HepG2 (cell line): ENCODE results near the gene PRPSAP1. TPM values are rescaled to one million over a fixed set of nuclear protein-coding genes. Genes with fewer than 3 reads are reported as not detected.

ENCODE experiments used
- BCL6 ChIP-seq: IDR thresholded peaks from 2 replicates; pipeline ENCODE4 v1.6.1; 2016; ENCODE audit warnings: missing genetic modification reagents, missing compliant biosample characterization
- CCDC6 ChIP-seq: sonication (generic); formaldehyde crosslinking; IDR thresholded peaks from 2 replicates; pipeline ENCODE4 v1.8.1; 2022; ENCODE audit warnings: mild to moderate bottlenecking, missing genetic modification reagents, moderate library complexity
- CEBPG ChIP-seq: IDR thresholded peaks from 2 replicates; pipeline ENCODE4 v1.6.1; 2016
- FOXA3 ChIP-seq: IDR thresholded peaks from 2 replicates; pipeline ENCODE4 v1.6.1; 2016; ENCODE audit warnings: missing genetic modification reagents, missing compliant biosample characterization
- GRHL1 ChIP-seq: sonication (generic); formaldehyde crosslinking; conservative IDR thresholded peaks from 2 replicates; pipeline ENCODE4 v1.8.0; 2022; ENCODE audit warnings: missing genetic modification reagents
- HOXD1 ChIP-seq: sonication (generic); formaldehyde crosslinking; IDR thresholded peaks from 2 replicates; pipeline ENCODE4 v1.5.0; 2020; ENCODE audit warnings: missing genetic modification reagents
- IKZF4 ChIP-seq: sonication (generic); formaldehyde crosslinking; IDR thresholded peaks from 2 replicates; pipeline ENCODE4 v1.5.1; 2020; ENCODE audit warnings: borderline replicate concordance, mild to moderate bottlenecking, low read depth, missing genetic modification reagents; ENCODE audit errors: not compliant biosample characterization
- KDM3A ChIP-seq: IDR thresholded peaks from 2 replicates; pipeline ENCODE4 v1.6.1; 2018; ENCODE audit warnings: low read depth, missing compliant biosample characterization
- KLF16 ChIP-seq, 2 experiments: sonication (generic) in 1 of 2; formaldehyde crosslinking in 1 of 2; IDR thresholded peaks; 2 replicates each; pipeline versions ENCODE4 v1.6.1 to v1.8.0; 2016 to 2023; ENCODE audit warnings: missing genetic modification reagents in 2 of 2, missing compliant biosample characterization in 1 of 2
- MED1 ChIP-seq: sonication (generic); formaldehyde crosslinking; IDR thresholded peaks from 2 replicates; pipeline ENCODE4 v1.4.0; 2020; ENCODE audit warnings: missing genetic modification reagents
- MYC ChIP-seq: sonication (generic); formaldehyde crosslinking; IDR thresholded peaks from 2 replicates; pipeline ENCODE4 v1.9.0; 2021; ENCODE audit warnings: missing genetic modification reagents, borderline replicate concordance
- POGK ChIP-seq: sonication (generic); formaldehyde crosslinking; conservative IDR thresholded peaks from 2 replicates; pipeline ENCODE4 v1.8.0; 2022; ENCODE audit warnings: mild to moderate bottlenecking, moderate library complexity, missing genetic modification reagents
- SMARCC2 ChIP-seq: fragments of 450-650 bp; IDR thresholded peaks from 2 replicates; pipeline ENCODE4 v1.6.1; 2017; ENCODE audit warnings: antibody characterized with exemption, mild to moderate bottlenecking
- SP2 ChIP-seq: sonication (generic); formaldehyde crosslinking; IDR thresholded peaks from 2 replicates; pipeline ENCODE4 v1.5.1; 2020; ENCODE audit warnings: mild to moderate bottlenecking, missing genetic modification reagents
- TOPORS ChIP-seq: sonication (generic); formaldehyde crosslinking; IDR thresholded peaks from 2 replicates; pipeline ENCODE4 v1.8.0; 2023; ENCODE audit warnings: mild to moderate bottlenecking, missing genetic modification reagents
- ZFP1 ChIP-seq: IDR thresholded peaks from 2 replicates; pipeline ENCODE4 v1.6.1; 2016
- ZFX ChIP-seq: sonication (generic); formaldehyde crosslinking; IDR thresholded peaks from 2 replicates; pipeline ENCODE4 v1.4.0; 2020; ENCODE audit warnings: mild to moderate bottlenecking, low read depth, missing genetic modification reagents, moderate library complexity
- ZHX1 ChIP-seq: sonication (generic); formaldehyde crosslinking; IDR thresholded peaks from 2 replicates; pipeline ENCODE4 v1.8.1; 2022; ENCODE audit warnings: low read depth, mild to moderate bottlenecking, missing genetic modification reagents
- ZMYM4 ChIP-seq: sonication (generic); formaldehyde crosslinking; IDR thresholded peaks from 2 replicates; pipeline ENCODE4 v1.8.1; 2023; ENCODE audit warnings: mild to moderate bottlenecking, missing genetic modification reagents
- ZNF329 ChIP-seq: sonication (generic); formaldehyde crosslinking; IDR thresholded peaks from 2 replicates; pipeline ENCODE4 v1.9.0; 2021; ENCODE audit warnings: low read depth, mild to moderate bottlenecking, missing genetic modification reagents
- ZNF350 ChIP-seq: sonication (generic); formaldehyde crosslinking; IDR thresholded peaks from 2 replicates; pipeline ENCODE4 v1.4.0; 2020; ENCODE audit warnings: mild to moderate bottlenecking, low read depth, missing genetic modification reagents, borderline replicate concordance
- ZNF713 ChIP-seq: sonication (generic); formaldehyde crosslinking; IDR thresholded peaks from 2 replicates; pipeline ENCODE4 v1.4.0; 2020; ENCODE audit warnings: mild to moderate bottlenecking, missing genetic modification reagents
- ZNF772 ChIP-seq: sonication (generic); formaldehyde crosslinking; IDR thresholded peaks from 2 replicates; pipeline ENCODE4 v1.5.0; 2020; ENCODE audit warnings: mild to moderate bottlenecking, missing genetic modification reagents
- polyA plus RNA-seq, 8 experiments: library from polyadenylated mRNA; depleted of rRNA in 3 of 8; stranded (reverse) in 7 of 8; unstranded in 1 of 8; fragments of >200 nt; fragmentation: Illumina TruSeq in 4 of 8; extraction: Trizol in 4 of 8; gene quantifications; 2 replicates each; pipeline versions ENCODE4 v1.2.1 to v1.2.3, GENCODE V29; 2011 to 2016; ENCODE audit warnings: low read depth in 4 of 8, missing spikeins in 1 of 8, mixed read lengths in 1 of 8; ENCODE audit not compliant: insufficient read depth in 1 of 8
- total RNA-seq, 5 experiments: library from RNA; depleted of rRNA; stranded (reverse); fragments of >200 nt; fragmentation: Illumina TruSeq; extraction: Trizol; gene quantifications; 2 replicates each; pipeline ENCODE4 v1.2.3, GENCODE V29; 2016; ENCODE audit warnings: low read depth in 1 of 5

PRPSAP1 gene
- total and polyA plus RNA-seq, 2 of the 13 experiments (the other 11 are each of a cell fraction or from before 2014, with no cell fraction given), result 91.1 to 314 TPM

GRCh38 chr17:76264755-76265623, 88.7 kb downstream of the PRPSAP1 start, which contains the start of gene UBALD2 (continued):
- TF ChIP-seq ZFP1 (CRISPR knock-in tag), result no peak
- TF ChIP-seq TOPORS, result no peak
- peak in 1 of 2 experiments; percentile 48; a peak in 1 of 4 replicates for TF ChIP-seq KLF16 (CRISPR knock-in tag; IDR thresholded peaks at IDR 0.05)
- TF ChIP-seq MED1, result peak; percentile 67
- no peak for TF ChIP-seq ZNF329
- peak; percentile 93 for TF ChIP-seq SP2 (CRISPR knock-in tag)
- TF ChIP-seq MYC (CRISPR knock-in tag), result peak; percentile 61; the same call in 1 of the 2 replicates
- peak; percentile 69 for TF ChIP-seq ZFX (CRISPR knock-in tag)
- TF ChIP-seq CCDC6 (CRISPR knock-in tag), result peak; percentile 89; the same call in 1 of the 2 replicates
- TF ChIP-seq KDM3A (CRISPR knock-in tag), result no peak
- no peak; the same call in 1 of the 2 replicates for TF ChIP-seq BCL6 (CRISPR knock-in tag)
- no peak for TF ChIP-seq GRHL1 (CRISPR knock-in tag)
- peak; percentile 40; the same call in 1 of the 2 replicates for TF ChIP-seq FOXA3 (CRISPR knock-in tag)
- no peak for TF ChIP-seq ZHX1 (CRISPR knock-in tag)
- TF ChIP-seq ZNF350, result peak; percentile 34; the same call in 1 of the 2 replicates
- TF ChIP-seq SMARCC2, result no peak
- peak; percentile 51; the same call in 1 of the 2 replicates for TF ChIP-seq HOXD1 (CRISPR knock-in tag)
- TF ChIP-seq ZNF713, result no peak
- peak; percentile 96 for TF ChIP-seq POGK (CRISPR knock-in tag)
- peak; percentile 94 for TF ChIP-seq ZMYM4 (CRISPR knock-in tag)
- no peak for TF ChIP-seq IKZF4 (CRISPR knock-in tag)
- peak; percentile 24; the same call in 1 of the 2 replicates for TF ChIP-seq ZNF772
- peak; percentile 19; the same call in 1 of the 2 replicates for TF ChIP-seq CEBPG (CRISPR knock-in tag)
